HG02763 (cell line): ENCODE data around the gene SLC49A4.
A peak's percentile ranks its signal among the peaks of the same experiment; 100 is the strongest.

ENCODE experiments used
- ATAC-seq: cut with Tn5 transposase; IDR thresholded peaks from one replicate; pipeline ENCODE4 v1.9.1; 2021; ENCODE audit warnings: mild to moderate bottlenecking, moderate library complexity; ENCODE audit not compliant: unreplicated experiment

The SLC49A4 gene

DNA sequence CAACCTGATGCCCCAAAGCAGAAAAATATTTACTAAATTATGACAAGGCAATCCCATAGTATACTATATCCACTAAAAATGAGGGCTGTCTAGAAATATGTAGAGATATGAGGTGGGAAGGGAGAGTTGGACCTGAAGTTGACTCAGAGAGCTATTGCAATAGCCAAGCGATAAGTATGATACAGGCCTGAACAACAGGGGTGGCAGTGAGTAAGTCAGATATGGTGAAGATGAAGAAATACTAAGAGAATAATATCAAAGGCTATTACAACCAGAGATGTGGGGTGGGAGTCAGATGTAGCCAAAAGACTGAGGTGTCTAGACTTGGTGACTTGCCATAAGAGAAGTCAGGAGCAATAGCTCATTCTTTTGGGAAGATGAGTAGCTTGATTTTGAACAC lies 10.4 kb upstream of the SLC49A4 start:
- ATAC-seq: no peak

DNA sequence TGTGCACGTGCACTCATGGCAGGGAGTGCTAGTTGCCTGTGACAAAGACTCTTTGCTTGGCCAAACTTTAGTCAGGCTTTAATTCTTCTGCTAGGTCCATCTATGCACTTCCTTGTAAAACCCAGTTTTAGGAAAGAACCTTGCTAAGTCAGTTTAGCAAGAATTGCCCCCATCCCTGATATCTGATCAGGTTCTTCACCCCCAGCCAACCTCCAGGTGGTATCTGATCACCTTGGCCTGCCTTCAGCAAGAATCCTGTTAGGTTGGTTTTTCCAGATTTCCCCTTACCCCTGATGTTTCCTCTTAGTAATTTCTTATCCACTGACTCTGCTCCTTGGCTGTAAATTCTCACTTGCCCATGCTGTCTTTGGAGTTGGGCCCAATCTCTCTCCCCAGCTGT lies 9.6 kb upstream of the SLC49A4 start:
- no peak for ATAC-seq

DNA sequence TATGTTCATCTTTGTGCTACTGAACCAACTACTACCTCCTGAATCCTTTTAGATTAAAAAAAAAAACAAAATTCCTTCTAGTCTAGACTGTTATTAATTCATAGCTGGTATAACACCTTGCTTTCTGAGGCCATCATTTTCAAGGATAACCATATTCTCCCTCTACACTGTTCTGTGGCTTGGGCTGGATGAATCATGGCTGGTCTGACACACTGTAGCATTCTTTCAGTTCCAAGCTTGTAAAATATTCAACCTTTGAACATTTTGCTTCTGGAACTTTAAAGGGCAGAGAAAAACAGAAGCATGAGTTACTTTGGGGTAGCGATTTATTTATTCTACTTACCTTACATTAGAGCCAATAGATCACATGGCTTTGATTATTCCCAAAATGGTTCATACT lies 8.8 kb upstream of the SLC49A4 start:
- no peak for ATAC-seq

DNA sequence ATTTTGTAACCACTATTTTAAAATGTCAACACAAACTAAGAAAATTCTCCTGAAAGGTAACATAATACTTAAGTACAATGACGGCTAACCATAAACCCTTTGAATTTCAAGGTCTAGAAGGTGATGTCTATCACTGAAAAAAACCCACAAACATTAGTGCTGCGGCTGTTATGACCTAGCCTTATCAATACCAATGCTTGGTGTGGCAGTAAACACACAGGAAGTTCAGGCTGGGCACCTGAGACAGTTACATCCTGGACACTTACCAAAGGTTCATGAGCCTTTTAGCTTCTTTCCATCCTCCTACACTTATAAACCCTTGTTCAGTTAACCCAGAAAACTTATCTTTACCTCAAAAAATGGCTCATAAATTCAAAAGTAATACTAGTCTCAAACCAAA lies 7.0 kb upstream of the SLC49A4 start:
- ATAC-seq: no peak

DNA sequence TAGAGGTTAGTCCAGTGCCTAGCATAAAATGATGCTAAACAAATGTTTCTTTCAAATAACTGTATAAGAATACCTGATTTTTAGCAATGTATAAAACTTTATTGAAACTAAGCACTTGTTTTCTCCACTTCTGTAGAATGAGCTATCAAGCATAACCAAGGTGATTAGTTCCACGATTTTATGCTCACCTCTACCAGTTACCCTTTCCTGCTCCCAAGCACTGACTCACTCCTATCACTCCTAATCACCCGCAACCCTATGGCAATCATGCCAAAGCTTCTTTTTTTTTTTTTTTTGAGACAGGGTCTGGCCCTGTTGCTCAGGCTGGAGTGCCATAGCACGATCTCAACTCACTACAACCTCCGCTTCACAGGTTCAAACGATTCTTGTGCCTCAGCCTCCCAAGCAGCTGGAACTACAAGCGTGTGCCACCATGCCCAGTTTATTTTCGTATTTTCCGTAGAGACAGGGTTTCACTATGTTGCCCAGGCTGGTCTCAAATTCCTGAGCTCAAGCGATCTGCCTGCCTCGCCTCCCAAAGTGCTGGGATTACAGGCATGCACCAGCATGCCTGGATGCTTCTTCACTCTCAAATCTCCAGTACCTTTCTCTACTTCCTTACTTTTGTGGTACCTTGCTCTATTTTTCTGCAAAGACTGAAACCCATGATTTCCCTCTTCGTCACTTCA lies 5.1 kb upstream of the SLC49A4 start:
- no peak for ATAC-seq

DNA sequence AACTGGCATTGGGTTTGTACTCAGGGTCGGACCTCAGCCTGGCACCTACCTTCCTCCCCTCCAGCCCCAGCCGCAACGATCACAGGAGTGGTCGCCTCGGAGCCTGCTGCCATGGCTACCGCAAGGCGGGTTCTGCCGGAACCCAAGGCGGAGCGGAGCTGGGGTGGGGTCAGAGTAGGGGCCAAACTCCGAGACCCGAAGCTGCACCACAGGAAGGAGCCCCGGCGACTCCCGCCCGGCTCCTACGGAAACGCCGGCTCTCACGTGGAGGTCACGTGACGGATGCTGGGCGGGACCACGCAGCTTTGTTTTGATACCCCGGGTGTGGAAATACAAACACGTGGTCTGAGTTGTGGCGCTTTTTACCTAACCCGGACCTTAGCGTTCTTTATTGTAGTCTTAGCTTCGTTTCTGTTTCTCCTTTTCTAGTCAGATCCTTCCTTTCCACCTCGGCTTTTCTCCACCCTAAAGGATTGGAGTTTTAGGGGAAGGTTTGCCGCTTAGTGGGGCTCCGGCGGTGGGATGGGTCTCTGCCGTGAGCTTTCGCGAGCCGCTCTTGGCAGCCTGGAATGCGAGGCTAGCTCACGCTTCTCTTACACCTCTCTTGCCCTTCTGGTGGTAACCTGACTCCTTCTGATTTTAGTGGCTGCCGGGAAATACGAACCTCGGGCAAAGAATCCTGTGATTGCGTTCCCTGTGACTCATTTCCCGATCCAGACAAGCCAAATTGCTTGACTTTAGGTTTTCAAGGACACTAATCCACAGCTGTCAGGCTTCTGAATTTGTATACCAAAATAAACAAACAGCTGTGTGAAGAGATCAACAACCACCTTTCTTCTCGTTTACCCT lies 1.1 kb upstream of the SLC49A4 start, which contains the start of gene HSPBAP1:
TSS of gene HSPBAP1 (minus strand) at position 264 of the 849 bp plus-strand sequence. CDS start at position 113, 151 bp downstream.
- peak; percentile 60 for ATAC-seq

DNA sequence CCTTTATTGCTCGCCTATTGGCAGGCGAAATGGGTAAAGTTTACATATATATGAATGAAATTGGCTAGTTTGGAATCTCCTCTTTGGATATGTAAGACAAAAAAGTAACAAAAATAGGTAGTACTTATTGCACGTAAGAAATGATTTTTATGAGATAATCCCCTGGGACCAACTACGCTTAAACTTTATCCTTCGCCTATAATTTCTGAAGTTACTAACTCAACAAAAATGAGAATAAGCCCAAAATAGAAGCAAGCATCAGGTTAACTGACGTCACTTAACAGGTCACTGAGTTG lies 438 bp upstream of the SLC49A4 start:
- ATAC-seq: no peak

DNA sequence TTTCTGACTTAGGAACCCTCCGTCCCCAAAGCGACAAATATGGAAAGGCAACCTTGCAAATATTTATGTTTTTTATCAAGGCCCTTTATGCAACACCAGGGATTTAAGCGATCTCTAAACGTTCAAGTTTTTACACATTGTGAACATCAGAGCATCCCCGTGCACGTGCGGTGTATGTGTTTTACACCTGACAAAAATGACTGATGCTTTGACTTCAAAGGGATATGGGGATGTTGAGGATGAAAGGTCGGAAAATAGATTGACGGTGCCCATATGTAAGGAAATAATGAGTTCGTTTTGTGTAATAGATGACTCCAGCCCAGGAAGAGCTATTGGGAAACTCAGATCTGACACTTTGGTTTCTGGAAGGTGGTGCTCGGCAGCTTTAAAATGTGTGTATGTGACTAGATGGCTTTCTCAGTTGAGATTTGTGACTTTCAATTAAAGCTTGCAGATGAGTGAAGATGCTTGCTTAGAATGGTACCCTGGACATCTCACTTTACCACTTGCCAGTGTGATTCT lies 866 bp downstream of the SLC49A4 start:
- no peak for ATAC-seq

DNA sequence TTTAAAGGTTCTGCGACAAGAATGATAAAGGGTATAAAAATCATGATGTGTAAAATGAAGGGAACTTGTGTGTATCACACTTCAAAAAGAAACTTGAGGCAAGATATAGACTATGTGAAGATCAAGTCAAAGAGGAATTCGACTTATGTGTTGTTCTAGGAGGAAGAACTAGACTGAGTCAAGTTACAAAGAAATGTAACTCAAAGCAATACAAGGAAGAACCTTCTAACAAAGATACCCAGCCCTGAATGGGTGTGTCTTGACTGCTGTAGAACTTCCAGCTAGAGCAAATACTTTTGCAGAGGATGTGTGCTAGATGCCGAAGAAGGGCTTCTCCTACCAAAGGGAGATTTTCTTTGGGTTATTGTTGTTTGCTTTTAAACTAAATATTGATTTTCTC lies 2.4 kb downstream of the SLC49A4 start:
- no peak for ATAC-seq

DNA sequence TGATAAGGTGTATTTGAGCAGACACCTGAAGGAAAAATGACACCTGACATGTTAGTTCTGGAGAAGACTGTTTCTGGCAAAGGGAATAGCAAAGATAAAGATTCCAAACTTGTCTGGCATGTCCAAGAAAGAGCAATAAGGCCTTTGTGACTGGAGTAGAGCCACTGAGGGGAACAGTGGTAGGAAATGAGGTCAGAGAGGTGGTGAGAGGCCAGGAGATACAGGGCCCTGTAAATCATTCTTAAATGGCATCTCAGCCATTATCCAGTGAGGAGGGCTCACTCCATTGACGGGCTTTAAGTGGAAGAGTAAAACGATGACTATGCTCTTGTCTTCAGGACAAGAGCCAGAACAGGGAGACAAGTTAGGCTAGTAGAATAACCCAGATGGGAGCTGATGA lies 4.5 kb downstream of the SLC49A4 start:
- no peak for ATAC-seq

DNA sequence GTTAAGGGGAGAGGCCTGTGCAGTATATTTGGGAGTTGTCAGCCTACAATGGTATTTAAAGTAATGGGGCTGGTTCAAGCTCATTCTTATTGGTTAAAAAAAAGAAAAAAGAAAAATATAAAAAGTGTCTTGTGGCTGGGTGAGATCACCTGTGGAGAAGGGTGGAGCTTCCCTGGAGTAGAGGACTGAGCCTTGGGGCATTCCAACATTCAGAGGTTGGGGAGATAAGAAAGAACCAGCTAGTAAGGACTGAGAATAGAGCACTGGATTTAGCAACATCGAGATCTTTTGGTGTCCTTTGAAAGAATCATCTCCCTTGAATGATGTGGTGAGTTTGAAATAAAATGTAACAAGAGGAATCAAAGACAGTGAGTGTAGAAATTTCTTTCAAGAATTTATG lies 5.2 kb downstream of the SLC49A4 start:
- ATAC-seq: no peak

DNA sequence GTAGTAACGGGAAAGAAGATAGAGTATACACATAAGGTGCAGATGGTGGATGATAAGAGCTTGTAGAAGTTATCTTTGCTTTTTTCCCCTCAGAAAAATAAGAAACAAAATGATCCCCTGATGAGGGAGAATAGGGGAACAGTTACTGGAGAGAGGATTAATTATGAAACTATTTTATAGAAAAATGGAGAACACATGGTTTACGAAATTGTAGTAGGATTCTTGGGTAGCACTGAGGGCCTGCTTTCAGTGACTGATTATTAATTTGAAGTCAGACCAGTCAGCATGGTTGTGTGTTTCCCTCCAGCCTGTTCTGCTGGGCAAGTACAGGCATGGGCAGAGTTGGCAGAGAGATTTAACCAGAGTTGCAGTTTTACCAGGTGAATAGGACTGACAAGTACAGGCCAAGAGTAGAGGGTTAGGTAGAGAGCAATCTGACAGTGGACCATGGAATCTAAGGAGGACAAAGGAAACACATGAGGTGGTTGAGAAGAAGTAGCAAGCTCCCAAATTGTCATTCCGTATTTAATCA lies 5.9 kb downstream of the SLC49A4 start:
- ATAC-seq: no peak

DNA sequence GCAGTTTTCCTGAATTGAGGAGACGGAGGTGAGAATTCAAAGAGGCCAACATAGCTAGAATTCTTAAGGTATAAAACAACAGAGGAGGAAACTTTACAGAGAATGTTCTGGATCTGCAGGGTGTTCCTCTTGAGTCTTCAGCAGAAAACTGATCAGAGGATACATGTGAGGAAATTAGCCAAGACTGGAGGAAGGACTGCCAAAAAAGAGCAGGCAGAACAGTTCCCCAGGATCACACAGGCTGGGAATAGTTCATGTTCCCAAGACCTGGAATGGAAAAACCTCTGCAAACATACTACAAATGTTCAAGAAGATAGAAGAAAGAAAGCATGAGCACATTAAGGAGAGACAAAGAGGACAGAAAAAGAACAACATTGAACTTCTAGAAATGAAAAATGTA lies 7.5 kb downstream of the SLC49A4 start:
- no peak for ATAC-seq

DNA sequence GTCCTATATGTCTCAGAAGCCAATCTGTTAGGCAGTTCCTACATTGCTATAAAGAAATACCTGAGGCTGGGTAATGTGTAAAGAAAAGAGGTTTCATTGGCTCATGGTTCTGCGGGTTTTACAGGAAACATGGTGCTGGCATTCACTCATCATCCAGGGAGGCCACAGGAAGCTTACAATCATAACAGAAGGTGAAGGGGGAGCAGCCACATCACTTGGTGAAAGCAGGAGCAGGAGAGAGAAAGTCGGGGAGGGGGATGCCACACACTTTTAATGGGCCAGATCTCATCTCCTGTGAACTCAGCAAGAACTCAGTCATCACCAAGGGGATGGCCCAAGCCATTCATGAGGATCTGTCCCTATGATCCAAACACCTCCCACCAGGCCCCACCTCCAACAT lies 9.1 kb downstream of the SLC49A4 start:
- no peak for ATAC-seq

DNA sequence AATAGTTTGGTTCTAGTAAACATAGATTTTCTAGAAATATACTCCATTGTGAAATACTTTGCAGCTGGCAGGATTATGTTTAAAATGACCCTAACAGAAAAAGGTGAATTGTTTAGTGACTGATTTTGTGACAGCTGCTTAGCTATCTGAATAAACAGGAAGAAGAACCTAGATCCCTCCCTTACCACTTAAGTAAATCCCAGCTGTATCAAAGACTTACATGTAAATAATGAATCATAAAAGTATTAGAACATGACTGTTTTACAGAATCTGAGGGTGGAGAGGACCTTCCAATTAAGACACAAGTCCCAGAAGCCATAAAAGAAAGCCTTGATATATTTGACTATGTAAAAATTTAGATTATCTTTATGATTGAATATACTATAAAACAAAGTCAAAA lies 15.9 kb downstream of the SLC49A4 start:
- no peak for ATAC-seq

DNA sequence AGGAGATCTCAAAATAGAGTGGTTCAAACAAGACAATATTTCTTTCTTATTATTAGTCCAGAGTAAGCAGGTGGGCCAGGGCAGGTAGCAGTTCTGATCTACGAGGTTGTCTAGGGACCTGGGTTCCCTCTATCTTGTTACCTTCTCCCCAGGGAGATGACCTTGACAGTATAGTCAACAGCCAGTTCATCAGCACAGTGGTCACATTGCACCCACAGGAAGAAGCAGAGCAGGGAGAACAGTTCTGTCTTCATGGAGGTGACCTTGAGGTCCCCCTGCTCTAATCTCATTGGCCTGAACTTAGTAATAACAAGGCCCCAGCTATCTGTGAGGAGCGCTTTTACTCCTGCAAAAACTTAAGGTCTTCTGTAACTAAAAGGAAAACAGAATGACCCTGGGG lies 21.7 kb downstream of the SLC49A4 start:
- no peak for ATAC-seq

DNA sequence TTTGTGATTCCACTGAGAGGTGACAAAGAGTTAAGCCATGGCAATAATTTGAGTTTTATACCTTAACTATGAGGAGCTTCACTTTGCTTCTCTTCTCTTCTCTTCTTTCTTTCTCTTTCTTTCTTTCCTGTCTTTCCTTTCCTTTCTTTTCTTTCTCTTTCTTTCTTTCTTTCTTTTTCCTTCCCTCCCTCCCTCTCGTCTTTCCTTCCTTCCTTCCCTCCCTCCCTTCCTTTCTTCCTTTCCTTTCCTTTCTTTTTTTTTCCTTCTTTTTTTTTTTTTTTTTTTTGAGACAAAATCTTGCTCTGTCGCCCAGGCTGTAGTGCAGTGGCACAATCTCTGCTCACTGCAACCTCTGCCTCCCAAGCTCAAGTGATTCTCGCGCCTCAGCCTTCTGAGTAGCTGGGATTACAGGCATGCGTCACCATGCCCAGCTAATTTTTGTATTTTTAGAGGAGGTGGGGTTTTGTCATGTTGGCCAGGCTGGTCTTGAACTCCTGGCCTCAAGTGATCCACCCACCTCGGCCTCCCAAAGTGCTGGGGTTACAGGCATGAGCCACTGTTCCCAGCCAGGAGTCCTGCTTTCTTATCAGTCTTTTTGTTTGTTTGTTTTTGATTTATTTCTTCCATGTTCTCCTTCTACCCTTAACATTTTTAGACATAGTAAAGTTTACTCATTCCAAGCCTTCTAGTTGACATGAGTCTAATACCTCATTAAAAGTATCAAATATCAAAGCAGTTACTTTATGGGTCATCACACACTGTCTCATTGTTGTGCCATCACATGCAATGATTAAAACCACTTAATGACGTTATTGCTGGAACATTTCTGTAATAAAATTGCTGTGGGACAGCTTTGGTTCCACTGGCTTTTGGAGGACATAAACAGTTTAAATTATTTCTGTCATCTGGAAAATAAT lies 29.9 kb downstream of the SLC49A4 start:
- ATAC-seq: no peak

DNA sequence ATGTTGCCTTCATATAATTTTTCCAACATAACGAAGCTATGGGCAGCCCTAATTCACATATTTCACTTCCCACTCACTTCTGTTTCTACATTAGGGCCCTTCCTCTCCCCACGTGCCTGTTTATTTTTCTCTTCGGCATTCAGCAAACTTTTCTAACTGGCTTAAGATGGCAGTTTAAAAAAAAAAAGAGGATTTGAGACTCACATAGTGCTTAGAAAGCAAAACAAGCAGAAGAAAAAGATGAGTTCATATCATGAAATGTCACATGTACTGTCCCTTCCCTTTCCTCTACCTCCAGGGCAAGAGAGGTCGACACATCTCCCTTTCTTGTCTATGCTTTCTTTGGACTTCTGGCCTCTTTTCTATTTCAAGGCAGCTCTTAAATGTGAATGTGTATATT lies 30.6 kb downstream of the SLC49A4 start:
- ATAC-seq: no peak

DNA sequence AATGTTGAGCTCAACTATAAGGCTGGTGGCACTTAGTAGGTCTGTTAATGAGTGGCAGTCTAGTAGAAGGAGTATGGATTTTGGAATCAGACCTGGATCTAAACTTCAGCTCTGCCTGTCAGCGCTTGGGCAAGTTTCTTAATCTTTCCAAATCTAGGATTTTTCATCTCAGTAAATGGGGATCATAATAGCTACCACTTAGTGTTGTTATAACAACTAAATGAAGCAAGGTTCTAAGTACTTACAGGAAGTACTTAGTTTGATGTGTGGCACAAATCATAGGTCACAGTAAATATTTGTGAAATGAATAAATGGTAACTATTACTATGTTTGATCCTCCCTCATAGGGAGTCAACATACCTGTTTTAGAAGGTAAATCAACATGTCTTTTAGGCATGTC lies 31.4 kb downstream of the SLC49A4 start:
- ATAC-seq: no peak

DNA sequence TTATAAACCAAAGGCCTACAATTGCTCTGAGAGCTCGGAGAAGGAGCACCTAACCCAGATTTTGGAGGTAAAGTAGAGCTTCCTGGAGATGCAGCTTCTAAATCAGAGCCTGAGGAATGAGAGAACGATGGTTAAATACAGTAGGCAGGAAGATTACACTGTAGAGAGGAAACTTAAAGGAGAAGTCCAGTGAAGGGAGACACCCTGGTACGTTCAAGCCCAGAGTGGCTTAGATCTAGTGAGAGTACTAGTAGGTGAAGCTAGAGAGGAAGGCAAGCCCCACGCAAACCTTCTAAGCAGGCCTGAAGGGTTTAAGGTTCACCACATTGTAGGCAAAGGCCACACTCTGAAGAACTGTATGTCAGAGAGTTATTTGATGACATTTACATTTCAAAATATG lies 33.4 kb downstream of the SLC49A4 start:
- no peak for ATAC-seq

DNA sequence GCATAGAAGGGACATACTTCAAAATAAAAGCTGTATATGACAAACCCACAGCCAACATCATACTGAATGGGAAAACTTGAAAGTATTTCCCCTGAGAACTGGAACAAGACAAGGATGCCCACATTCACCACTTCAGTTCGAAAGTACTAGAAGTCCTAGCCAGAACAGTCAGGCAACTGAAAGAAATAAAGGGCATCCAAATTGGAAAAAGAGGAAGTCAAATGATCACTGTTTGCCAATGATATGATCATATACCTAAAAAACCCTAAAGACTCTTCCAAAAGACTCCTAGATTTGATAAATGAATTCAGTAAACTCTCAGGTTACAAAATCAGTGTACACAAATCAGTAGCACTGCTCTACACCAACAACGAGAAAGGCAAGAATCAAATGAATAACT lies 40.7 kb downstream of the SLC49A4 start:
- ATAC-seq: no peak
